Tibial artery (tissue), 4 donors: Measurements from ENCODE around the gene UBASH3B.

Experiments
- DNase-seq, 2 donors: peaks; one replicate each; pipeline ENCODE4 v3.0.0-alpha.2; 2019
- H3K27ac ChIP-seq, 2 donors: fragments of 200-600 bp; sonication (generic) in 1 of 2; 1 replicate in 1 of 2; 2 replicates in 1 of 2; pipeline ENCODE4 v1.5.1; 2018 to 2019; ENCODE audit warnings: mild to moderate bottlenecking in 1 of 2
- H3K27me3 ChIP-seq, 2 donors: fragments of 200-600 bp; sonication (generic) in 1 of 2; one replicate each; pipeline versions ENCODE4 v1.5.1 to v1.6.0; 2016 to 2019
- H3K36me3 ChIP-seq, 3 donors: fragments of 200-600 bp; sonication (generic) in 2 of 3; one replicate each; pipeline ENCODE4 v1.5.1; 2016 to 2019; ENCODE audit warnings: mild to moderate bottlenecking in 2 of 3
- H3K4me1 ChIP-seq, 4 donors: fragments of 200-600 bp; sonication (generic) in 2 of 4; 1 replicate in 3 of 4; 2 replicates in 1 of 4; pipeline ENCODE4 v1.5.1; 2016 to 2019
- H3K4me3 ChIP-seq, 2 donors: fragments of 200-600 bp; sonication (generic) in 1 of 2; 1 replicate in 1 of 2; 2 replicates in 1 of 2; pipeline ENCODE4 v1.5.1; 2018 to 2019; ENCODE audit warnings: mild to moderate bottlenecking in 2 of 2
- H3K9me3 ChIP-seq, 3 donors: fragments of 200-600 bp; sonication (generic) in 1 of 3; one replicate each; pipeline ENCODE4 v1.5.1; 2016 to 2019
- CTCF ChIP-seq, 2 experiments: fragments of 200-600 bp in 1 of 2; fragments of 450-650 bp in 1 of 2; IDR thresholded peaks; one replicate each; pipeline ENCODE4 v1.5.1; 2017 to 2019; ENCODE audit warnings: antibody characterized with exemption in 2 of 2, mild to moderate bottlenecking in 1 of 2, moderate library complexity in 1 of 2
- intact Hi-C: fragments of 100-400 bp; cut with DNase I; formaldehyde crosslinking; loops from one replicate; pipeline ENCODE4 v1.15.0; 2023; ENCODE audit warnings: low total_unique reads

The UBASH3B gene

DNA sequence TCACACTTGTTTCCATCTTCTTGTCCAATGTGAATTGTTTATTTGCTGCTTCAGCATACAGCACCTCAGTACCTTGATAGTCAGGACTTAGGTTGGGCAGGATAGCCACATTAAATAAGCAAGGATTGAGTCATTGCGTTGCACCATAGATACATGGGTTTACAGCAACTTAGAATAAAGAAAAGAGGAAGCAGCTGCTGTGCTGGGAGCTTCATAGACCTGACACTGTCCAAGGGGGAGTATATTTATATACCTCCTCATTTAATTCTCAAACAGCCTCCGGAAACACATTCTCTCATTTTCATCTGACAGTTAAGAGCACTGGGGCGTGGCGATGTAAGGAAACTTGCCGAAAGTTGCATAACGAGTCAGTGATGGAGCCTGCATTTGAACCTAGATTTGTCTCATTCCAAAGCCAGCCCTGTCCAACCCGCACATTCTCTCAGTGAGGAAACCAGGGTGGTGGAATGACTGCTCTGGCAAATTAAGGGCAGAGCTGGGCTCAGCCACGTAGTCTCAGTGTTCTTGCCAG is 42.2 kb downstream of the UBASH3B start:
- H3K27ac ChIP-seq: no peak overlapping the region
- peak in 1 of 2 donors; percentile 26 for DNase-seq

DNA sequence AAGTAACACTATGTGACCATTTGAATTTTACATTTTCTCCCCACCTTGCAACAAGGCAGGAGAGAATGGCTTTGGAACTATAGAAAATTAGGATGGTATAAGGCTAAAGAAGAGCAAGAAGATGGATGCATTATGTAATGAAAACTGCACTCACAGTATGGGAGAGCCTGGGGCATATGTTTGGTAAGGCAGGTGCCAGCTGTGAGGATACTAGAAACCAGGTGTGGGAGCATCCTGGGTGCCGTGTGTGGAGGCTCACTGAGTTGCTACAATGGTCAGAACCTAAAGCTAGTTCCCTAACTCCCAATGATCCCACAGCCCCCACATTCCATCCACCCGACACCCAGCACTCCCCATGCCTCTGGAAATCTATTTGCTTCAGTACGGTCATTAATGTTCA is 42.9 kb downstream of the UBASH3B start:
- no peak for DNase-seq
- Histone ChIP-seq H3K4me3 (no peak overlapping the region), H3K27ac (no peak overlapping the region), H3K9me3 (no peaks in the 10 kb centered on the region), H3K36me3 (no peaks in the 10 kb centered on the region), H3K4me1 (no peaks in the 10 kb centered on the region), H3K27me3 (no peaks in the 10 kb centered on the region)
- no peak for TF ChIP-seq CTCF (IDR thresholded peaks at IDR 0.05)
- intact Hi-C loops: no loop called here

More for the DNA sequence above, 42.2 kb downstream of the UBASH3B start:
- TF ChIP-seq CTCF (IDR thresholded peaks at IDR 0.05): no peak
- H3K27me3 ChIP-seq: no peaks in the 10 kb centered on the region
- intact Hi-C loops: no loop called here
- no peaks in the 10 kb centered on the region for H3K4me1 ChIP-seq
- no peak overlapping the region for H3K4me3 ChIP-seq
- no peaks in the 10 kb centered on the region for H3K36me3 ChIP-seq
- no peaks in the 10 kb centered on the region for H3K9me3 ChIP-seq

- H3K4me3 ChIP-seq: no peak overlapping the region
- H3K9me3 ChIP-seq: no peaks in the 10 kb centered on the region
- TF ChIP-seq CTCF (IDR thresholded peaks at IDR 0.05): no peak
- intact Hi-C loops: no loop called here
- no peak overlapping the region for H3K27ac ChIP-seq
- DNase-seq: no peak
- H3K4me1 ChIP-seq: no peaks in the 10 kb centered on the region
- H3K27me3 ChIP-seq: no peaks in the 10 kb centered on the region
- H3K36me3 ChIP-seq: no peaks in the 10 kb centered on the region
Observed at GRCh38 chr11:122700666-122701065, 45.1 kb downstream of the UBASH3B start.

GRCh38 chr11:122701143-122701542 is 45.6 kb downstream of the UBASH3B start:
- DNase-seq: no peak
- H3K27ac ChIP-seq: no peak overlapping the region
- H3K4me1 ChIP-seq: no peaks in the 10 kb centered on the region
- intact Hi-C loops: no loop called here
- no peaks in the 10 kb centered on the region for H3K9me3 ChIP-seq
- no peak for TF ChIP-seq CTCF (IDR thresholded peaks at IDR 0.05)
- H3K4me3 ChIP-seq: no peak overlapping the region
- H3K27me3 ChIP-seq: no peaks in the 10 kb centered on the region
- H3K36me3 ChIP-seq: no peaks in the 10 kb centered on the region

GRCh38 chr11:122703541-122704272 is 48.2 kb downstream of the UBASH3B start:
- H3K27me3 ChIP-seq: no peaks in the 10 kb centered on the region
- no peak overlapping the region for H3K27ac ChIP-seq
- H3K36me3 ChIP-seq: no peaks in the 10 kb centered on the region
- no peak for TF ChIP-seq CTCF (IDR thresholded peaks at IDR 0.05)
- no peaks in the 10 kb centered on the region for H3K9me3 ChIP-seq
- H3K4me1 ChIP-seq: no peaks in the 10 kb centered on the region
- H3K4me3 ChIP-seq: no peak overlapping the region
- no peak for DNase-seq
- intact Hi-C loops: no loop called here
